CD14-positive monocyte (primary cell): ENCODE measurements around the gene STX4. TPM values are rescaled to one million over a fixed set of nuclear protein-coding genes. Genes with fewer than 3 reads are reported as not detected.

Experiments
- DNase-seq, 3 donors: peaks; one replicate each; pipeline ENCODE4 v3.0.0-alpha.2; 2011 to 2022
- H2AFZ ChIP-seq: 2 replicates; pipeline ENCODE4 v1.6.0; 2012; ENCODE audit warnings: mild to moderate bottlenecking, low read depth, low read length, inconsistent platforms; ENCODE audit not compliant: insufficient read depth, poor library complexity, severe bottlenecking
- H3K27ac ChIP-seq, 2 donors: 1 replicate in 1 of 2; 2 replicates in 1 of 2; pipeline ENCODE4 v1.5.1; 2012 to 2013; ENCODE audit warnings: low read length in 2 of 2, control low read depth in 1 of 2, inconsistent platforms in 1 of 2, low read depth in 1 of 2, mild to moderate bottlenecking in 1 of 2
- H3K27me3 ChIP-seq, 2 donors: one replicate each; pipeline versions ENCODE4 v1.6.0 to v1.6.1; 2011 to 2013; ENCODE audit warnings: low read length in 2 of 2; ENCODE audit not compliant: control insufficient read depth in 2 of 2, insufficient read depth in 2 of 2
- H3K36me3 ChIP-seq, 2 donors: replicated peaks in 1 of 2; 1 replicate in 1 of 2; 2 replicates in 1 of 2; pipeline versions ENCODE4 v1.5.1 to v1.6.1; 2012 to 2013; ENCODE audit warnings: low read length in 2 of 2, control low read depth in 1 of 2, inconsistent platforms in 1 of 2, mild to moderate bottlenecking in 1 of 2; ENCODE audit not compliant: insufficient read depth in 2 of 2, control insufficient read depth in 1 of 2
- H3K4me1 ChIP-seq, 2 donors: 1 replicate in 1 of 2; 2 replicates in 1 of 2; pipeline versions ENCODE4 v1.5.1 to v1.6.1; 2012 to 2013; ENCODE audit warnings: low read length in 2 of 2, control low read depth in 1 of 2, inconsistent platforms in 1 of 2, mild to moderate bottlenecking in 1 of 2, moderate library complexity in 1 of 2; ENCODE audit not compliant: insufficient read depth in 2 of 2, control insufficient read depth in 1 of 2
- H3K4me2 ChIP-seq: replicated peaks from 2 replicates; pipeline ENCODE3; 2012; ENCODE audit warnings: low read length, moderate library complexity, mild to moderate bottlenecking; ENCODE audit not compliant: poor library complexity, severe bottlenecking; ENCODE audit errors: extremely low read depth
- H3K4me3 ChIP-seq, 3 experiments: fragments of 200-600 bp in 1 of 3; sonication (generic) in 1 of 3; replicated peaks in 1 of 3; 1 replicate in 2 of 3; 2 replicates in 1 of 3; pipeline ENCODE4 v1.5.1; 2011 to 2013; ENCODE audit warnings: low read length in 3 of 3, mild to moderate bottlenecking in 3 of 3, control low read depth in 2 of 3, low read depth in 2 of 3, inconsistent platforms in 1 of 3, moderate library complexity in 1 of 3
- H3K79me2 ChIP-seq: 2 replicates; pipeline ENCODE4 v1.6.0; 2012; ENCODE audit warnings: mild to moderate bottlenecking, control low read depth, inconsistent platforms, low read length, moderate library complexity; ENCODE audit not compliant: insufficient read depth
- H3K9ac ChIP-seq: 2 replicates; pipeline ENCODE4 v1.6.0; 2017; ENCODE audit warnings: low read length, mild to moderate bottlenecking; ENCODE audit not compliant: insufficient read depth, poor library complexity, severe bottlenecking
- H3K9me3 ChIP-seq, 2 donors: replicated peaks in 1 of 2; 1 replicate in 1 of 2; 2 replicates in 1 of 2; pipeline versions ENCODE4 v1.5.1 to v1.6.1; 2012 to 2013; ENCODE audit warnings: low read length in 2 of 2, control low read depth in 1 of 2; ENCODE audit not compliant: control insufficient read depth in 1 of 2, insufficient read depth in 1 of 2
- H4K20me1 ChIP-seq: 2 replicates; pipeline ENCODE4 v1.6.0; 2012; ENCODE audit warnings: mild to moderate bottlenecking, low read length, control low read depth, moderate library complexity; ENCODE audit not compliant: insufficient read depth
- H3K27ac Mint-ChIP-seq, 7 donors: one replicate each; pipeline ENCODE4 v1.8.0; 2020; ENCODE audit warnings: mild to moderate bottlenecking in 7 of 7, mixed read lengths in 7 of 7, moderate library complexity in 6 of 7, inconsistent platforms in 2 of 7
- H3K27me3 Mint-ChIP-seq, 3 donors: one replicate each; pipeline ENCODE4 v1.8.0; 2021 to 2022; ENCODE audit warnings: low read depth in 3 of 3, mild to moderate bottlenecking in 3 of 3, mixed read lengths in 3 of 3, moderate library complexity in 3 of 3, inconsistent platforms in 1 of 3
- H3K36me3 Mint-ChIP-seq, 2 donors: one replicate each; pipeline ENCODE4 v1.8.0; 2020; ENCODE audit warnings: mixed read lengths in 2 of 2, inconsistent platforms in 1 of 2, mild to moderate bottlenecking in 1 of 2
- H3K4me1 Mint-ChIP-seq: one replicate; pipeline ENCODE4 v1.8.0; 2020; ENCODE audit warnings: mild to moderate bottlenecking, mixed read lengths
- H3K4me3 Mint-ChIP-seq, 2 donors: one replicate each; pipeline ENCODE4 v1.8.0; 2020; ENCODE audit warnings: mild to moderate bottlenecking in 2 of 2, mixed read lengths in 2 of 2, moderate library complexity in 1 of 2
- H3K9me3 Mint-ChIP-seq, 7 donors: one replicate each; pipeline ENCODE4 v1.8.0; 2020 to 2022; ENCODE audit warnings: mixed read lengths in 7 of 7, mild to moderate bottlenecking in 6 of 7, moderate library complexity in 6 of 7, inconsistent platforms in 2 of 7
- CTCF ChIP-seq: fragments of 200-600 bp; IDR thresholded peaks from one replicate; pipeline ENCODE4 v1.8.0; 2022; ENCODE audit warnings: antibody characterized with exemption, mild to moderate bottlenecking
- WGBS: methylation state at CpG from one replicate; pipeline ENCODE4 v1.1.5; 2013; ENCODE audit warnings: missing lambda C conversion rate; ENCODE audit not compliant: insufficient coverage; 5-methylcytosine and 5-hydroxymethylcytosine counted together
- intact Hi-C, 2 donors: fragments of 100-400 bp; cut with micrococcal nuclease; formaldehyde crosslinking; loops; one replicate each; pipeline versions ENCODE4 v1.15.0 to v1.15.1; 2023
- polyA plus RNA-seq, 3 donors: library from polyadenylated mRNA; depleted of rRNA in 1 of 3; unstranded in 2 of 3; stranded (reverse) in 1 of 3; fragments of 300-500 nt in 2 of 3; fragments of >200 nt in 1 of 3; fragmentation: Illumina TruSeq in 2 of 3; gene quantifications; 1 replicate in 2 of 3; 2 replicates in 1 of 3; pipeline ENCODE4 v1.2.3, GENCODE V29; 2012 to 2021

Gene STX4
- polyA plus RNA-seq, 3 donors = 18.6 to 186 (median 21.8) TPM

GRCh38 chr16:31071861-31072260, 38.5 kb downstream of the STX4 start:
- intact Hi-C loops = loop anchor here in 1 of 2 donors (2.0 kb wide), 1 partner anchor 37 kb away; no protein-coding TSS in a partner anchor
- peak overlapping the region in 1 of 2 donors; percentile 100 for H3K27ac ChIP-seq
- Mint-ChIP-seq H3K9me3 (no peaks in the 10 kb centered on the region), H3K27ac (peak overlapping the region in 6 of 7 donors; percentile 6 to 97 (median 58)), H3K4me1 (peaks cover 29% of the 10 kb centered on the region), H3K36me3 (peaks cover 11 to 15% of the 10 kb centered on the region in 2 donors), H3K4me3 (peak overlapping the region in 1 of 2 donors; percentile 6), H3K27me3 (no peaks in the 10 kb centered on the region)
- peaks cover 26 to 29% of the 10 kb centered on the region in 2 donors for H3K4me1 ChIP-seq
- peaks cover 77% of the 10 kb centered on the region for H3K79me2 ChIP-seq
- no peaks in the 10 kb centered on the region for H3K27me3 ChIP-seq
- H4K20me1 ChIP-seq = peaks cover 43% of the 10 kb centered on the region
- peaks cover 8 to 14% of the 10 kb centered on the region in 2 donors for H3K36me3 ChIP-seq
- no peak for TF ChIP-seq CTCF
- H3K9me3 ChIP-seq = no peaks in the 10 kb centered on the region
- H3K9ac ChIP-seq = peak overlapping the region; percentile 96
- WGBS = 75% methylated on average over 2 of the region's 4 CpGs
- H2AFZ ChIP-seq = no peak overlapping the region
- peak in 1 of 3 donors; percentile 44 for DNase-seq
- peak overlapping the region in 1 of 3 experiments; percentile 98 for H3K4me3 ChIP-seq
- H3K4me2 ChIP-seq = peak overlapping the region; percentile 99

GRCh38 chr16:31072540-31073141, 39.3 kb downstream of the STX4 start:
- H3K36me3 ChIP-seq = peaks cover 15 to 17% of the 10 kb centered on the region in 2 donors
- H3K27me3 ChIP-seq = no peaks in the 10 kb centered on the region
- Mint-ChIP-seq H3K9me3 (no peaks in the 10 kb centered on the region), H3K36me3 (peaks cover 18 to 22% of the 10 kb centered on the region in 2 donors), H3K4me3 (peak overlapping the region; percentile 90 to 97), H3K27me3 (no peaks in the 10 kb centered on the region), H3K27ac (peak overlapping the region; percentile 72 to 97 (median 90)), H3K4me1 (peaks cover 29% of the 10 kb centered on the region)
- intact Hi-C loops = loop anchor here in 1 of 2 donors (2.0 kb wide), 1 partner anchor 38 kb away; no protein-coding TSS in a partner anchor
- WGBS = 7% methylated on average over 20 of the region's 27 CpGs
- peaks cover 78% of the 10 kb centered on the region for H3K79me2 ChIP-seq
- no peaks in the 10 kb centered on the region for H3K9me3 ChIP-seq
- TF ChIP-seq CTCF = no peak
- H3K4me1 ChIP-seq = peaks cover 26 to 29% of the 10 kb centered on the region in 2 donors
- H3K4me3 ChIP-seq = peak overlapping the region; percentile 92 to 98 (median 97)
- peaks cover 46% of the 10 kb centered on the region for H4K20me1 ChIP-seq
- H3K27ac ChIP-seq = peak overlapping the region; percentile 58 to 100
- DNase-seq = peak in 1 of 3 donors; percentile 40
- H3K9ac ChIP-seq = peak overlapping the region; percentile 96
- peak overlapping the region; percentile 85 for H2AFZ ChIP-seq
- H3K4me2 ChIP-seq = peak overlapping the region; percentile 99
